Smooth muscle cell (in vitro differentiated cells): ENCODE results near the gene SPDEF. TPM values are rescaled to one million over a fixed set of nuclear protein-coding genes. Genes with fewer than 3 reads are reported as not detected.

Experiments used
- DNase-seq: peaks from one replicate; lab custom pipeline; 2025; ENCODE audit not compliant: unreplicated experiment; lab: John Stamatoyannopoulos, UW
- H2AFZ ChIP-seq: fragments of 200-600 bp; sonication (generic); 2 replicates; pipeline ENCODE4 v1.6.0; 2016; ENCODE audit warnings: antibody characterized with exemption, low read depth, mild to moderate bottlenecking
- H3F3A ChIP-seq: fragments of 200-600 bp; sonication (generic); 2 replicates; pipeline ENCODE4 v1.6.0; 2017; ENCODE audit warnings: antibody characterized with exemption, low read depth
- H3K27ac ChIP-seq: fragments of 200-600 bp; sonication (generic); 2 replicates; pipeline ENCODE4 v1.5.1; 2016; ENCODE audit warnings: low read depth, mild to moderate bottlenecking
- H3K27me3 ChIP-seq: fragments of 200-600 bp; sonication (generic); 2 replicates; pipeline ENCODE4 v1.6.1; 2016; ENCODE audit warnings: low read depth, mild to moderate bottlenecking
- H3K36me3 ChIP-seq: fragments of 200-600 bp; sonication (generic); 2 replicates; pipeline ENCODE4 v1.5.1; 2016; ENCODE audit warnings: low read depth
- H3K4me1 ChIP-seq: fragments of 200-600 bp; sonication (generic); 2 replicates; pipeline ENCODE4 v1.5.1; 2016; ENCODE audit warnings: low read depth
- H3K4me2 ChIP-seq: fragments of 200-600 bp; sonication (generic); 2 replicates; pipeline ENCODE4 v1.6.0; 2016; ENCODE audit warnings: mild to moderate bottlenecking
- H3K4me3 ChIP-seq: fragments of 200-600 bp; sonication (generic); 2 replicates; pipeline ENCODE4 v1.5.1; 2016; ENCODE audit warnings: mild to moderate bottlenecking
- H3K79me2 ChIP-seq: fragments of 200-600 bp; sonication (generic); 2 replicates; pipeline ENCODE4 v1.6.0; 2016; ENCODE audit warnings: low read depth, mild to moderate bottlenecking
- H3K9ac ChIP-seq: fragments of 200-600 bp; sonication (generic); 2 replicates; pipeline ENCODE4 v1.6.0; 2016; ENCODE audit warnings: low read depth
- H3K9me3 ChIP-seq: fragments of 200-600 bp; sonication (generic); replicated peaks from 2 replicates; pipeline ENCODE4 v1.5.1; 2016; ENCODE audit warnings: low read depth
- H4K20me1 ChIP-seq: fragments of 200-600 bp; sonication (generic); 2 replicates; pipeline ENCODE4 v1.6.0; 2016; ENCODE audit warnings: low read depth
- WGBS: methylation state at CpG from one replicate; pipeline ENCODE4 v1.1.7; 2016; ENCODE audit warnings: low lambda C conversion rate; 5-methylcytosine and 5-hydroxymethylcytosine counted together
- polyA plus RNA-seq: library from polyadenylated mRNA; unstranded; fragments of >200 nt; fragmentation: Nextera tagmentation; extraction: Ambion mirVana; gene quantifications from 2 replicates; pipeline ENCODE4 v1.2.1, GENCODE V29; 2016
- total RNA-seq: library from RNA; depleted of rRNA; stranded (reverse); fragments of >200 nt; gene quantifications from 2 replicates; pipeline ENCODE4 v1.2.3, GENCODE V29; 2014
- TF ChIP-seq, protein P1 (sequence below): fragments of 200-600 bp; sonication (generic); IDR thresholded peaks from 2 replicates; pipeline ENCODE4 v1.5.1; 2017; ENCODE audit warnings: borderline replicate concordance, mild to moderate bottlenecking, antibody characterized with exemption; ENCODE audit not compliant: insufficient read depth, poor library complexity, severe bottlenecking

The SPDEF gene
- total and polyA plus RNA-seq, 2 experiments from 2014 or later, result 0.16 TPM; not detected in 1

- H3K4me3 ChIP-seq, result no peak overlapping the region
- WGBS, result 98% methylated on average over 9 of the region's 9 CpGs
- DNase-seq, result no peak
- H3K27me3 ChIP-seq, result no peaks in the 10 kb centered on the region
- H3F3A ChIP-seq, result no peaks in the 10 kb centered on the region
- no peaks in the 10 kb centered on the region for H3K9me3 ChIP-seq
- H3K27ac ChIP-seq, result no peak overlapping the region
- H3K4me1 ChIP-seq, result no peaks in the 10 kb centered on the region
- no peak overlapping the region for H3K9ac ChIP-seq
- H2AFZ ChIP-seq, result no peak overlapping the region
- H3K4me2 ChIP-seq, result no peak overlapping the region
- no peaks in the 10 kb centered on the region for H3K79me2 ChIP-seq
- peaks cover 52% of the 10 kb centered on the region for H4K20me1 ChIP-seq
- no peaks in the 10 kb centered on the region for H3K36me3 ChIP-seq
- TF ChIP-seq, protein P1, sequence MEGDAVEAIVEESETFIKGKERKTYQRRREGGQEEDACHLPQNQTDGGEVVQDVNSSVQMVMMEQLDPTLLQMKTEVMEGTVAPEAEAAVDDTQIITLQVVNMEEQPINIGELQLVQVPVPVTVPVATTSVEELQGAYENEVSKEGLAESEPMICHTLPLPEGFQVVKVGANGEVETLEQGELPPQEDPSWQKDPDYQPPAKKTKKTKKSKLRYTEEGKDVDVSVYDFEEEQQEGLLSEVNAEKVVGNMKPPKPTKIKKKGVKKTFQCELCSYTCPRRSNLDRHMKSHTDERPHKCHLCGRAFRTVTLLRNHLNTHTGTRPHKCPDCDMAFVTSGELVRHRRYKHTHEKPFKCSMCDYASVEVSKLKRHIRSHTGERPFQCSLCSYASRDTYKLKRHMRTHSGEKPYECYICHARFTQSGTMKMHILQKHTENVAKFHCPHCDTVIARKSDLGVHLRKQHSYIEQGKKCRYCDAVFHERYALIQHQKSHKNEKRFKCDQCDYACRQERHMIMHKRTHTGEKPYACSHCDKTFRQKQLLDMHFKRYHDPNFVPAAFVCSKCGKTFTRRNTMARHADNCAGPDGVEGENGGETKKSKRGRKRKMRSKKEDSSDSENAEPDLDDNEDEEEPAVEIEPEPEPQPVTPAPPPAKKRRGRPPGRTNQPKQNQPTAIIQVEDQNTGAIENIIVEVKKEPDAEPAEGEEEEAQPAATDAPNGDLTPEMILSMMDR, result no peak
These were observed 28.6 kb upstream of the SPDEF start for GRCh38 chr6:34584694-34585093.

GRCh38 chr6:34583861-34584604 is 27.9 kb upstream of the SPDEF start:
- Histone ChIP-seq H3K27ac (no peak overlapping the region), H3K4me1 (no peaks in the 10 kb centered on the region), H3F3A (no peaks in the 10 kb centered on the region), H3K36me3 (no peaks in the 10 kb centered on the region), H4K20me1 (peaks cover 46% of the 10 kb centered on the region), H3K4me2 (no peak overlapping the region), H3K9ac (no peak overlapping the region), H3K79me2 (no peaks in the 10 kb centered on the region), H3K4me3 (no peak overlapping the region), H3K9me3 (no peaks in the 10 kb centered on the region), H3K27me3 (no peaks in the 10 kb centered on the region), H2AFZ (no peak overlapping the region)
- DNase-seq, result no peak
- 83% methylated on average over 5 of the region's 5 CpGs for WGBS
- TF ChIP-seq, protein P1, result no peak

DNA sequence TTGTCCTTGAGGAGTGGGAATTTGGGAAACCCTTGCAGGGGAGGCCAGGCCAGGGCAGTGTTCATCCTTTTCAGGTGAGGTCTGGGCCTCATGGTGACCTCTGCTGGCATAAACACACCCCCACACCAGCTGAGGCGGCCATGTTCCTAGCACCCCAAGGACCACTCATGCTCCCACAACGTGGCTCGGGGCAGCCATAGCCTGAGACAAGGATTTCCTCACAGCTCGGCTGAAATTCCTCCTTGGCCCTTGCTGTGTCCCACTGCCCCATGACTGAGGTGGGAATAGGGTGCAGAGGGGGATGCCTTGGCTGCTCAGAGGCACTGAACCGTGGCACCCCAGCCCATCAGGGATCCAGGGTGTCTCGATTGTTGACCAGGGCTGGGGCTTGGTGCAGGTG is 27.3 kb upstream of the SPDEF start:
- Histone ChIP-seq H3K79me2 (no peaks in the 10 kb centered on the region), H3K4me3 (no peak overlapping the region), H3K9ac (no peak overlapping the region), H2AFZ (no peak overlapping the region), H3K27ac (no peak overlapping the region), H3F3A (no peaks in the 10 kb centered on the region), H3K27me3 (no peaks in the 10 kb centered on the region), H3K4me2 (no peak overlapping the region), H4K20me1 (peaks cover 43% of the 10 kb centered on the region), H3K36me3 (no peaks in the 10 kb centered on the region), H3K9me3 (no peaks in the 10 kb centered on the region), H3K4me1 (no peaks in the 10 kb centered on the region)
- TF ChIP-seq, protein P1, result no peak
- 96% methylated on average over 6 of the region's 6 CpGs for WGBS
- no peak for DNase-seq

DNA sequence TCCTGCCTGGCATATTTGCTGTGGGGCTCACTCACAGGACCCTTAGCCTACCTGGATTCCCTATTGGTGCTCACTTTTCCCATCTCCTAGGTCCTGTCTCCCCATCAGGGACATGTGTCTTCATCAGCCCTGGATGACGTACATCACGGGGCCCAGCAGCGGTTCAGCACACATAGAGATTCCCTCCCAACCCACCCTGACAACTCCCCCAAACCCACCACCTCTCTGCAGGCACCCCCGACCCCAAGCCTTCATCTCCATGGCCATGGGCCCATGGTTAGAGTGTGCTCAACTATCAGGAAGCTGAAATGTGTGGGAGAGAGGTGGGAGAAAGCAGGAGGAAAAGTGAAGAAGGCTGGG is 25.4 kb upstream of the SPDEF start:
- TF ChIP-seq, protein P1, result no peak
- H3K79me2 ChIP-seq, result no peaks in the 10 kb centered on the region
- no peak overlapping the region for H2AFZ ChIP-seq
- no peak overlapping the region for H3K27ac ChIP-seq
- H3K36me3 ChIP-seq, result no peaks in the 10 kb centered on the region
- H4K20me1 ChIP-seq, result peaks cover 26% of the 10 kb centered on the region
- H3K27me3 ChIP-seq, result no peaks in the 10 kb centered on the region
- no peaks in the 10 kb centered on the region for H3F3A ChIP-seq
- no peak for DNase-seq
- 98% methylated on average over 4 of the region's 4 CpGs for WGBS
- H3K4me3 ChIP-seq, result no peak overlapping the region
- no peak overlapping the region for H3K4me2 ChIP-seq
- no peaks in the 10 kb centered on the region for H3K4me1 ChIP-seq
- H3K9me3 ChIP-seq, result no peaks in the 10 kb centered on the region
- no peak overlapping the region for H3K9ac ChIP-seq
